Measurements from ENCODE around the gene SMURF1. TPM values are rescaled to one million over a fixed set of nuclear protein-coding genes. Genes with fewer than 3 reads are reported as not detected.

The SMURF1 gene
- total and polyA plus RNA-seq, 5 experiments from 2014 or later = 0.95 to 29.1 (median 3.2) TPM

GRCh38 chr7:99125505-99125865, 18.4 kb downstream of the SMURF1 start:
- peaks cover 19 to 61% (median 51%) of the 10 kb centered on the region in 4 donors for H3K4me1 Mint-ChIP-seq
- no peak overlapping the region for H3K4me3 Mint-ChIP-seq
- POLR2A ChIA-PET = no interaction called here

GRCh38 chr7:99124751-99125504, 19.0 kb downstream of the SMURF1 start:
- Mint-ChIP-seq H3K4me1 (peaks cover 24 to 65% (median 55%) of the 10 kb centered on the region in 4 donors), H3K36me3 (peaks cover 7 to 8% (median 8%) of the 10 kb centered on the region in 3 donors), H3K9me3 (peaks cover 0 to 4% (median 0%) of the 10 kb centered on the region in 9 donors), H3K27ac (peak overlapping the region in 1 of 10 donors; percentile 67), H3K4me3 (no peak overlapping the region), H3K27me3 (no peaks in the 10 kb centered on the region)
- no peak for ATAC-seq
- POLR2A ChIA-PET = no interaction called here
- no peak for DNase-seq

More at GRCh38 chr7:99125505-99125865, 18.4 kb downstream of the SMURF1 start:
- Mint-ChIP-seq H3K36me3 (peaks cover 2 to 4% (median 3%) of the 10 kb centered on the region in 3 donors), H3K9me3 (peaks cover 0 to 1% (median 0%) of the 10 kb centered on the region in 9 donors), H3K27me3 (no peaks in the 10 kb centered on the region), H3K27ac (peak overlapping the region in 3 of 10 donors; percentile 2 to 73 (median 67))
- no peak for ATAC-seq
- no peak for DNase-seq

- Mint-ChIP-seq H3K4me3 (peak overlapping the region in 1 of 10 donors; percentile 10), H3K36me3 (peaks cover 11 to 14% (median 12%) of the 10 kb centered on the region in 3 donors), H3K4me1 (peaks cover 26 to 71% (median 60%) of the 10 kb centered on the region in 4 donors), H3K27me3 (no peaks in the 10 kb centered on the region), H3K9me3 (peaks cover 0 to 4% (median 0%) of the 10 kb centered on the region in 9 donors), H3K27ac (peak overlapping the region in 2 of 10 donors; percentile 4 to 24)
- DNase-seq (no peak), ATAC-seq (no peak)
- POLR2A ChIA-PET = no interaction called here
Measured at GRCh38 chr7:99124236-99124635, 19.7 kb downstream of the SMURF1 start.

GRCh38 chr7:99123571-99124033, 20.3 kb downstream of the SMURF1 start:
- no peak for ATAC-seq
- Mint-ChIP-seq H3K9me3 (peaks cover 0 to 4% (median 0%) of the 10 kb centered on the region in 9 donors), H3K27me3 (no peaks in the 10 kb centered on the region), H3K4me1 (peaks cover 27 to 72% (median 61%) of the 10 kb centered on the region in 4 donors), H3K4me3 (no peak overlapping the region), H3K36me3 (peaks cover 11 to 17% (median 14%) of the 10 kb centered on the region in 3 donors), H3K27ac (peak overlapping the region in 3 of 10 donors; percentile 22 to 58 (median 34))
- no peak for DNase-seq
- POLR2A ChIA-PET = no interaction called here

GRCh38 chr7:99122762-99123161, 21.1 kb downstream of the SMURF1 start:
- no peak for DNase-seq
- Mint-ChIP-seq H3K36me3 (peaks cover 11 to 19% (median 17%) of the 10 kb centered on the region in 3 donors), H3K27me3 (no peaks in the 10 kb centered on the region), H3K4me1 (peaks cover 30 to 77% (median 66%) of the 10 kb centered on the region in 4 donors), H3K9me3 (peaks cover 0 to 4% (median 0%) of the 10 kb centered on the region in 9 donors), H3K27ac (no peak overlapping the region), H3K4me3 (no peak overlapping the region)
- no peak for ATAC-seq
- POLR2A ChIA-PET = no interaction called here

GRCh38 chr7:99121496-99122021, 22.3 kb downstream of the SMURF1 start:
- peak overlapping the region in 1 of 10 donors; percentile 10 for H3K4me3 Mint-ChIP-seq
- peaks cover 0 to 4% (median 0%) of the 10 kb centered on the region in 9 donors for H3K9me3 Mint-ChIP-seq

GRCh38 chr7:99120916-99121315, 23.0 kb downstream of the SMURF1 start:
- peaks cover 0 to 4% (median 0%) of the 10 kb centered on the region in 9 donors for H3K9me3 Mint-ChIP-seq
- H3K4me3 Mint-ChIP-seq = no peak overlapping the region
- ATAC-seq (no peak), DNase-seq (no peak)
- H3K27me3 Mint-ChIP-seq = no peaks in the 10 kb centered on the region
- H3K36me3 Mint-ChIP-seq = peaks cover 11 to 23% (median 19%) of the 10 kb centered on the region in 3 donors
- POLR2A ChIA-PET = interaction anchor here (0.7 to 1.1 kb wide), 3 partner anchors 13 to 56 kb away, joined by 3 to 5 read pairs (median 3); partner anchors contain the start of gene SMURF1
- peak overlapping the region in 2 of 10 donors; percentile 49 to 58 for H3K27ac Mint-ChIP-seq
- H3K4me1 Mint-ChIP-seq = peaks cover 28 to 75% (median 61%) of the 10 kb centered on the region in 4 donors

More at GRCh38 chr7:99121496-99122021, 22.3 kb downstream of the SMURF1 start:
- Mint-ChIP-seq H3K36me3 (peaks cover 11 to 22% (median 19%) of the 10 kb centered on the region in 3 donors), H3K27ac (peak overlapping the region in 3 of 10 donors; percentile 15 to 69 (median 40)), H3K27me3 (no peaks in the 10 kb centered on the region), H3K4me1 (peaks cover 27 to 71% (median 58%) of the 10 kb centered on the region in 4 donors)
- DNase-seq (no peak), ATAC-seq (no peak)
- POLR2A ChIA-PET = interaction anchor here (1.1 kb wide), 1 partner anchor 12 kb away, joined by 5 read pairs; no protein-coding TSS in a partner anchor

- no peaks in the 10 kb centered on the region for H3K27me3 Mint-ChIP-seq
- no peak for DNase-seq
- ATAC-seq = no peak
- no peak overlapping the region for H3K4me3 Mint-ChIP-seq
- peaks cover 25 to 73% (median 59%) of the 10 kb centered on the region in 4 donors for H3K4me1 Mint-ChIP-seq
- H3K9me3 Mint-ChIP-seq = peaks cover 0 to 4% (median 0%) of the 10 kb centered on the region in 9 donors
- POLR2A ChIA-PET = interaction anchor here (0.7 to 1.1 kb wide), 3 partner anchors 13 to 55 kb away, joined by 3 to 5 read pairs (median 3); partner anchors contain the start of gene SMURF1
- peak overlapping the region in 5 of 10 donors; percentile 18 to 88 (median 58) for H3K27ac Mint-ChIP-seq
- peaks cover 11 to 23% (median 19%) of the 10 kb centered on the region in 3 donors for H3K36me3 Mint-ChIP-seq
Measured at GRCh38 chr7:99120501-99120900, 23.4 kb downstream of the SMURF1 start.

- H3K27ac Mint-ChIP-seq = peak overlapping the region in 1 of 10 donors; percentile 26
- ATAC-seq (no peak), DNase-seq (no peak)
- peaks cover 22 to 58% (median 47%) of the 10 kb centered on the region in 4 donors for H3K4me1 Mint-ChIP-seq
- peaks cover 24 to 35% (median 27%) of the 10 kb centered on the region in 3 donors for H3K36me3 Mint-ChIP-seq
- H3K9me3 Mint-ChIP-seq = peaks cover 0 to 15% (median 10%) of the 10 kb centered on the region in 9 donors
- H3K4me3 Mint-ChIP-seq = no peak overlapping the region
- no peaks in the 10 kb centered on the region for H3K27me3 Mint-ChIP-seq
- POLR2A ChIA-PET = no interaction called here
Measured at GRCh38 chr7:99118077-99118476, 25.8 kb downstream of the SMURF1 start.

- POLR2A ChIA-PET = no interaction called here
- DNase-seq = no peak
- Mint-ChIP-seq H3K4me1 (peaks cover 29 to 63% (median 54%) of the 10 kb centered on the region in 4 donors), H3K9me3 (peaks cover 0 to 16% (median 11%) of the 10 kb centered on the region in 9 donors), H3K27me3 (no peaks in the 10 kb centered on the region), H3K27ac (peak overlapping the region in 5 of 10 donors; percentile 2 to 58 (median 53)), H3K36me3 (peaks cover 25 to 36% (median 27%) of the 10 kb centered on the region in 3 donors), H3K4me3 (no peak overlapping the region)
- ATAC-seq = no peak
Measured at GRCh38 chr7:99116144-99116543, 27.8 kb downstream of the SMURF1 start.

GRCh38 chr7:99115379-99115778, 28.5 kb downstream of the SMURF1 start:
- no peak for ATAC-seq
- POLR2A ChIA-PET = no interaction called here
- no peak for DNase-seq
- peaks cover 29 to 63% (median 52%) of the 10 kb centered on the region in 4 donors for H3K4me1 Mint-ChIP-seq
- peak overlapping the region in 3 of 10 donors; percentile 2 to 41 (median 30) for H3K27ac Mint-ChIP-seq
- no peaks in the 10 kb centered on the region for H3K27me3 Mint-ChIP-seq
- no peak overlapping the region for H3K4me3 Mint-ChIP-seq
- peaks cover 0 to 16% (median 11%) of the 10 kb centered on the region in 9 donors for H3K9me3 Mint-ChIP-seq
- H3K36me3 Mint-ChIP-seq = peaks cover 23 to 32% (median 26%) of the 10 kb centered on the region in 3 donors

- H3K4me1 Mint-ChIP-seq = peaks cover 27 to 61% (median 55%) of the 10 kb centered on the region in 4 donors
- H3K9me3 Mint-ChIP-seq = peaks cover 0 to 16% (median 11%) of the 10 kb centered on the region in 9 donors
- H3K27me3 Mint-ChIP-seq = no peaks in the 10 kb centered on the region
- H3K4me3 Mint-ChIP-seq = no peak overlapping the region
- POLR2A ChIA-PET = no interaction called here
- DNase-seq (no peak), ATAC-seq (no peak)
- peaks cover 9 to 19% (median 19%) of the 10 kb centered on the region in 3 donors for H3K36me3 Mint-ChIP-seq
- H3K27ac Mint-ChIP-seq = peak overlapping the region in 2 of 10 donors; percentile 65 to 72
Measured at GRCh38 chr7:99112979-99113378, 30.9 kb downstream of the SMURF1 start.
